Esophagus mucosa (tissue), 1 donor: ENCODE data around the gene ALDH1L1. TPM values are rescaled to one million over a fixed set of nuclear protein-coding genes. Genes with fewer than 3 reads are reported as not detected.

Source experiments
- ATAC-seq: fragments of 200-7000 bp; cut with Tn5 transposase; one replicate; pipeline ENCODE4 v1.9.1; 2020
- total RNA-seq: library from RNA; stranded (reverse); gene quantifications from one replicate; pipeline ENCODE4 v1.2.4, GENCODE V29; 2023
- donor health status: DM: yes; HTN: yes; CAD: no.

The ALDH1L1 gene
- total RNA-seq, 1 donor from 2014 or later: 4.5 TPM

GRCh38 chr3:126118591-126118990 lies 61.8 kb downstream of the ALDH1L1 start:
- ATAC-seq: no peak

GRCh38 chr3:126117786-126118185 lies 62.6 kb downstream of the ALDH1L1 start:
- ATAC-seq: no peak

- no peak for ATAC-seq
Measured at GRCh38 chr3:126117212-126117611, 63.2 kb downstream of the ALDH1L1 start.

- no peak for ATAC-seq
Measured at GRCh38 chr3:126116526-126116925, 63.9 kb downstream of the ALDH1L1 start.

DNA sequence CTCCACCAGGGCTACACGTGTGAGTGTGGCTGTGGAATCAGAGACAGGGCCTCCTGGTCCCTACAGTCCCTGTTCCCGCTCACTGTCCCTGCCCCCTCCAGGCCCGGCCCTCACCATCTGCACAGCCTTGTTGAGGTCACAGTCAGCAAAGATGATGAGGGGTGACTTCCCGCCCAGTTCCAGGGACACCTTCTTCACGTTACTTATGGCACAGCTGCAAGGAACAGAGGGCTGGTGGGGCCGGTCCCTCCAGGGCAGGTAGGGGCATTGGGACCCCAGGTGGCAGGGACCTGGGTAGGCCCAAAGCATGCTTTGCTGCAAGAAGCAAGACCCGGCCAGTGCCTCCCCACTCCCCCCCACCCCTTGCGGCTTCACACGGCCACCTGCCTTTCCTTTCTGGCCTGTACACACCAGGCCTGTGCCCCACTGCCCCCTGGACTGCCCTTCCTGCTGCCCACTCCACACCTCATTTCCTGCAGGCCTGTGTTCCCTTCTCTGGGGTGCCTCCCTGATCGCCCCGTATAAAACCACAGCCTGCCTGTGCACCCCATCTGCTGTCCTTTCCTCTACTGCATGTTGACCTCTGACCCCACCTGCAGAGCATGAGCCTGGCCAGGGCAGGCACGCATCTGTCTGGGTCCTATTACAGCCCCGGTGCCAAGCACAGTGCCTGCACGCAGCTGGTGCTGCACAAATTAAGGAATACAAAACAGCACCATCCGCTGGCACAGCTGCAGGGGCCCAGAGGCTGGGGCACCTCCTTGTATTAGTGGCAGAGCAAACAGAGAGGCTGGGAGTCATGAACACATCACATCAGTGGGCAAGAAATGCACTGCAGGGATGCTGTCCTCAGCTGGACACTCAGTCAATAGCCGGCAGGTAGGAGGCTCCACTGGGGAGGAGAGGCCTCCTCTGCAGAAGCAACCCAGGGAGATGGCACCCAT lies 65.7 kb downstream of the ALDH1L1 start:
- no peak for ATAC-seq

DNA sequence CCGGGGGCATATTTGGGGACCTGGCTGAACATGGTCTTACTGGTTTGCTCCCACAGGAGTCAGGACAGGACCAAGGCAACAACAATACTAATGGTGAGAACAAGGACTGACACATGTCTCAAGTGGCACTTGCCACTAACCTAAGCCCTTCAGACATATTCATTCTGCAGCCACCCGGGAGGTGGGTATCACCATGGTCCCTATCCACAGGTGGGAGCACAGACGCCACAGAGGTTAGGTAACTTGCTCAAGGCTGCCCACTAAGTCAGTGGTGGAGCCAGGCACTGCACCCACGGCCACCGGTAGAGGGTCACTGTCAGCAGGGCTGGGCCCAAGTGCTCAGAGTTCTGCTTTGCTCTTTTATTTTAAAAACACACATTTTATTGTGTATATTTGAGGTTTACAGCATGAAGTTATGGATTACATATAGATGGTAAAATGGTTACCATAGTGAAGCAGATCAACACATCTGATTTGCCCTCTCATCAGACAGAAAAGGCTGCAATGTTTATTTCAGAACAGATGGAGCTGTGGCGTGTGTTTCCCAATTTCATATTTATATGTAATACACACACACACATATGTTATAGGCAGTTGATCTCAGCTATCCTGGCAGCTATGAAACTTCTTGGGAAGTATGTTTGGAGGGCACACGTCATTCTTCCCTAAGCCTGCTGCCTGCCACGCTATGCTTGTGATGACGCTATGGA lies 66.5 kb downstream of the ALDH1L1 start:
- ATAC-seq: no peak

DNA sequence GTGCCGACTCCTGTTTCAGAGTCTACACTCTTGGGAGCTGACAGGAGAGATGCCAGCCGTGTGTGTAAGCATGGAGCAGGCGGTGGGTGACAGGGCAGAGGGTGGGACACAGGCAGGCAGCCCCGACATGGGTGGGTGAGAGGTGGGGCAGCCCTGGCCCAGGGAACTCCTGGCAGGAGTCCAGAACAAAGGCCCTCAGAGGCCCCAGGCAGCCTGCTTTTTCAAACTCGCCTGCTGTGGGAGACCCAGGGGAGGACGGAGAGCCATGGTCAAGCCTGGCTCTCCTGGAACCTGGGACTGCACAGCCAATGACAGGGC lies 67.2 kb downstream of the ALDH1L1 start:
- no peak for ATAC-seq

GRCh38 chr3:126112531-126113237 lies 67.7 kb downstream of the ALDH1L1 start:
- no peak for ATAC-seq

DNA sequence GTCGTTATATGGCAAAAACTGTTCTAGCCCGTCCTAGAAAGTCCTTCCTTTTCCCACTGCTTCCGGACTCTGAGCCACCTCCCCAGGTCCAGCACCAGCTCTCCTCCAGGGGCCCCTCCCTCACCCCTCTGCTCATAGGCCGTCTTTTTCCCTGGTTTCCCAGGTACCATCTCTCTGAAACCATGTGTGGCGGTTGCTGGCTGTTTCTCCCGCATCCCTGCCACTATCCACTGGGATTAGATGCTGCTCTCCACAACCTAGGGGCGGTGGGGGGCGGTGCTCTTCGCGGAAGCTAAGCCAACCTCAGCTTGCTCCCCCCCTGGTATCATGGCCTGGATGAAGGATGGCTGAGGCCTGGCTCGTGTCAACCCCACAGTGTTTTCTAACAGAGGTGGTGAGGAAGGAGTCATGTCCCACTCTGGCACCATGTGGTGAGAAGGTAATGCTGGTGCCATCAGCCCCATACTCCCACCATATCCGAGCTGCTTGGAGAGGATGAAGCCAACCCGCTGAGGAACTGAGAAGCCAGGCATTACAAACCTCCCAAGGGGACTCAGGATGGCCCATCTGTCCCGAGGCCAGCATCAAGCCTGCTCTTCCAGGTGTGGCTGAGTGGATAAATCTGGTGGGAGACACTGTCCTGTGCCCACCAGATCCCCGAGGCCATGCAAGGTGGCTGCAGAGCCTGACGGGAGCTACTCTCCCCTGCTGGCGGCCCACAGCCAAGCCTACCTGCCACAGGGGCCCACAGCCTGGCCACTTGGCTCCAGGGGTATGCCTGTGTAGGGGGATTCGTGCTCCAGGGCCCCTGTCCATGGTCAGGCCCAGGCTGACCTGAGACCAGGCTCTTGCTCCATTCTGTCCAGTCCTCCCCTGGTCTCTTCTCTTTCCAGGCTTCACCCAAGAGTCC lies 68.6 kb downstream of the ALDH1L1 start:
- ATAC-seq: no peak

- ATAC-seq: no peak
Measured at GRCh38 chr3:126111126-126111551, 69.2 kb downstream of the ALDH1L1 start.

DNA sequence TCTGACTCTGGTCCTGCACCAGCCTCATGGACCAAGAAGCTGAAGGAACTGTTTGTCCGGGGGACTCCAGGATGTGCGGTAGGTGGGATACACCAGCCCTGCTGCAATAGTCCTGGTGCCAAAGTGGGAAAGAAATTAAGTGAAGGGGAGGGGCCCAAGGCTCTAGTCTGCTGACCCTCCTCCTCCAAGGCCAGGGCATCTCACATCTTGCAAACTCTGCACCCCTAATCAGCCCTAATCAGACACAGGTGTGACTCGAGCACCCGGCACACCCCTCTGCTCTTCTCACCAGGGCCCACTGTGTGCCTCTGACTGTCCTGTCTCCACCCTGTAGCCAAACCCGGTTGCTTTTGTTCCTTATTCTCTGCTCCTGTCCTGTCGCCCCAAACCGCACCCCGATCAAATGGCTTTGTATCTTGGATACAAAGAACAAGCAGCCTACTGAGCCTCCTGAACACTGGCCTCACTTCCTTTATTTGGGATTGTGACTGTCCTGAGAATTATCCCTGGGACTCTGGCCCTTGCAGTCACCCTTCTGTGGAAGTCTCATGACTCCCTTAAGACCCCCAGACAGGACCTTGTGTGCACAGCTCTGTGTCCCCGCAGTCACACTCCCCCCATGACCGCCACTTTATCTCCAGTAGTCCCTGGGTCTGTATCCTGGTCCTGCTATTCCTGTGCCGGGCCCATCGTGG lies 69.8 kb downstream of the ALDH1L1 start:
- no peak for ATAC-seq

DNA sequence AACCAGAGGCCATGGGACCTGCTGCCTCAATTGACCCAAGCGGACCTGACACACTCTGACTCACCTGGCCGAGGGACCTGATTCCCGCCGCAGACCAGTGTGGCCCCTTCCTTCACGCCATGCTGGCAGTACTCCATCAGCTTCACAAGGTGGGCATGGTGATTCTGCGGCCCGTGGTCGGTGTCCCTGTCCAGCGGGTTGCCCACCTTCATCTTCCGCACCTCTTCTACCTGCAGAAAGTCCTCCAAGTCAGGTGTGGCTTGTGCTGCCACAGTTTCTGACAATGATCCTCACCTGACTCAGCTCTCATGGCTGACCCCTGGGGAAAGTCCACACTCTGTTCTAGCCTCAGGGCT lies 70.5 kb downstream of the ALDH1L1 start:
- no peak for ATAC-seq

DNA sequence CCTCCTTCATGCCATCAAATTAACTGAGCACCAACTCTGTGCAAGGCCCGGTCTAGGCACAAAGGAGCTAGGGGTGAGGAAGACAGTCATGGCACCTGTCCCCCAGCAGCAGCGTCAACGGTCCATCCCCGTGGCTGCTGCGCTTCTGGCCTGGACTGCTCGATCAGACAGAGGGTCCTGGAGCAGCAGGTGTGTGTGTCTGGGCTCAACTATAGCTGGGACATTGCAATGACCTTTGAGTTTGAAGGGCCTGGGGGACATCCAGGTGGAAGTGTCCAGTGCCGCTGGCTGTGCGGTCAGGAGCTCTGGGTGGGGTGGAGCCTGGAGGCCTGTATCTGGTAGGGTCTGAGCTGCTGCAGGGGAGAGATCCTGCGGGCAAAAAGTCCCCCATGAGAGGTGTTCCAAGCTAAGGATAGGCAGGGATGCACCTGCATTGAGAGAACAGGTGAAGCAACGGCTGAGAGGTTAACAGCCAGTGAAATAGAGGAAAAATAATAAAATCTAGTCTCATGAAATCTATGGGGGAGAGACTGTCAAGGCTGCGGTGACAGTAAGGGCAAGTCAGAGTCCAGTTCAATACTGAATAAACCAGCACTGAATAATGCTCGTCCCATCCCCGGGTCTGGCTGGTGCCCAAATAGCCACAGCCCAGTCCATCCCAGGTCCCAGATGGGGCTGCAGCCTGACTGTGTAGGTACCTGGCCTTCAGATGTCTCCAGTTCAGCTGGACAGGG lies 71.1 kb downstream of the ALDH1L1 start:
- ATAC-seq: no peak

- no peak for ATAC-seq
Measured at GRCh38 chr3:126108676-126109050, 71.7 kb downstream of the ALDH1L1 start.

DNA sequence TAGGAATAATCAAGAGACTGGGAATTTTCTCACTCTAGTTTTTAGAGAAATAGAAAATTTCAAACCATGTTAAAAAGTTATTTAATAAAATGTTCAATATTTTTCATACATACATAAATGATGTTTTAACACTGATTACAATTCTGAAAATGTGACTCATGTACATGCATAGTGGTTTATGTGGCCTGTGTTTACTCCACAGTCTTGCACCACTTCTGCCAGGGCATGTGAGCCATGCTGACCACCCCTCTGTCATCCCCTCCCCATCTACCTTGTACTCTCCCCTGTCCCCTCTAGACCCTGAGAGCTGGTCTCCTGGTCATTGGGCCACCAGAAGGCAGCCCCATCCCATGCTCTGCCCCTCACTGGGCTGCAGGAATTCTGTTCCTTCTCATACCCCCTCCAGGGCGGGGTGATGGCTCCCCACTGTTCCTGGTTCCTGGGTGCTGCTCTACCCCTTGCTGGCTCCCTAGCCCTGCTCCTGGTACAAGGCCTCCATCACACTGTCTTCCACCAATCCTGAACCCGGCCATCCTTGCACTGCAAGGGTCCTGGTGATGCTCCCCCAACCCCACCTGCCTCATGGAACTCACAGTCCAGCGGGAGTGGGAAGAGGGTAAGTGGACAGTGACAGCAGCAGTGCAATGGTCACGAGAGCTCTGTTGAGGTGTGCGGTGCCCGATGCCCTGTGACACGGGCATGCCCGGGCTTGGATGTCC lies 72.3 kb downstream of the ALDH1L1 start:
- no peak for ATAC-seq

DNA sequence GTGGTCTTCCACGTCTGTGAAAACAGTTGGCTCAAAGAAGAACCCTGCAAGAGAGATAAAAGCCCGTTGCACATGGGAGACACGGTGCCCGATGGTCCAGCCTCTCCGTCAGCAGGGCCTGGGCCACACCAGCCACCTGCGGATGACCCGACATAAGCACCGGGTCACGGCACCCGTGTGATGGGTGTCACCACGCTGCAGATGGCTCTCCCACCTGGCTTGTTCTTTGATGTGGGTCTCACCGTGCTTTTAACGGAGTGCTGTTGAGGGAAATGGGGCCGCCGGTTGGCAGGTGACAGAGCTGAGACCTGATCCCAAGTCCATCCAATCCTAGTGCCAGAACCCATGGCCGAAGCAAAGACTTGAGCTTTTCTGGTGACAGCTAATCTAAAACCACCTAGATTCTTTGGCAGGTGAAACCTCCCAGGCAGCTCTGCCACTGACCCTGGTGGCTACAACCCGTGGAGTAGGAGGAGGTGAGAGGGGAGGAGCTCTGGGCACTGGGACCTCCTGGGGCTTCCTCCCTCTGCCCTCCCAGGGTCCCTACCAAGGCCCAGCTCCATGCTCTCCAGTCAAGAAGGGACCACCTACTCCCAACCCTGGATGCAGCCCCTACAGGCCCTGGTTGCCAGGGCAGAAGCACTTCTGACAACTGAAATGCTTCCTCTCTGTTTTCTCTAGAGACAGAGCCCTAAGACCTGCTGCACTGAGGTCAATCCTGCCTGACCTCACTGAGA lies 73.0 kb downstream of the ALDH1L1 start:
- no peak for ATAC-seq

GRCh38 chr3:126106336-126107202 lies 73.8 kb downstream of the ALDH1L1 start:
- ATAC-seq: no peak

- ATAC-seq: no peak
Measured at GRCh38 chr3:126105691-126106187, 74.6 kb downstream of the ALDH1L1 start.
